Right lobe of liver (tissue), 4 donors: ENCODE measurements around the gene HDAC10.

Experiments
- CTCF ChIP-seq, 4 donors: fragments of 200-600 bp in 3 of 4; fragments of 450-650 bp in 1 of 4; IDR thresholded peaks; one replicate each; pipeline versions ENCODE4 v1.5.1 to v1.8.0; 2016 to 2022; ENCODE audit warnings: antibody characterized with exemption in 4 of 4, mild to moderate bottlenecking in 2 of 4
- POLR2A ChIP-seq: fragments of 450-650 bp; IDR thresholded peaks from one replicate; pipeline ENCODE4 v1.6.1; 2017; ENCODE audit warnings: antibody characterized with exemption, mild to moderate bottlenecking
- donor health status: DM: no; HTN: no; CAD: no.
- donor health status: DM: no; HTN: no; CAD: no.
- donor health status: DM: no; HTN: yes; CAD: no.

- TF ChIP-seq POLR2A = no peak
- no peak for TF ChIP-seq CTCF (IDR thresholded peaks at IDR 0.05)
Measured at GRCh38 chr22:50219800-50220602, 31.1 kb downstream of the HDAC10 start.
